ENCODE results near the gene TRIM52.
"Not testable (repeated sequence)": the region's sequence is repeated elsewhere in the genome, so short reads cannot be mapped to it uniquely, and the experiment has no call there.

DNA sequence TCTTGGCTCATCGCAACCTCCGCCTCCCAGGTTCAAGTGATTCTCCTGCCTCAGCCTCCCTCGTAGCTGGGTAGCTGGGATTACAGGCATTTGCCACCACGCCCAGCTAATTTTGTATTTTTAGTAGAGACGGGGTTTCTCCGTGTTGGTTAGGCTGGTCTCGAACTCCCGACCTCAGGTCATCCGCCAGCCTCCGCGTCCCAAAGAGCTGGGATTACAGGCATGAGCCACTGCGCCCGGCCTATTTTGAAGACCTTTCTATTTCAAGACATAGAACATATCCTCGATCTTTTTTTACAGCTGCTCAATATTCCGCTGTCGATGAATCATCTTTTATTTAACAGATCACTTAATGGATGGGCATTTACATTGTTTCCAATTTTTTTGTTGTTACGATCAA is 50.2 kb downstream of the TRIM52 start:
- TF ChIP-seq, protein P1, sequence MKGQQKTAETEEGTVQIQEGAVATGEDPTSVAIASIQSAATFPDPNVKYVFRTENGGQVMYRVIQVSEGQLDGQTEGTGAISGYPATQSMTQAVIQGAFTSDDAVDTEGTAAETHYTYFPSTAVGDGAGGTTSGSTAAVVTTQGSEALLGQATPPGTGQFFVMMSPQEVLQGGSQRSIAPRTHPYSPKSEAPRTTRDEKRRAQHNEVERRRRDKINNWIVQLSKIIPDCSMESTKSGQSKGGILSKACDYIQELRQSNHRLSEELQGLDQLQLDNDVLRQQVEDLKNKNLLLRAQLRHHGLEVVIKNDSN (IDR thresholded peaks at IDR 0.05; ENCODE audit: borderline replicate concordance, low read depth): not testable (repeated sequence)
- not testable (repeated sequence) for TF ChIP-seq ZBTB33 (IDR thresholded peaks at IDR 0.05; ENCODE audit: borderline replicate concordance, low read depth); POLR2AphosphoS5 (IDR thresholded peaks at IDR 0.05; ENCODE audit: low read depth, low read length); JUND (IDR thresholded peaks at IDR 0.05); RAD21 (IDR thresholded peaks at IDR 0.05; ENCODE audit: low read length); CHD2 (IDR thresholded peaks at IDR 0.05; ENCODE audit: low read length, partially characterized antibody)

Data from SK-N-SH (cell line).